Gastrocnemius medialis (tissue), 4 donors: ENCODE data around the gene OR2A42. TPM values are rescaled to one million over a fixed set of nuclear protein-coding genes. Genes with fewer than 3 reads are reported as not detected.
"Not testable (repeated sequence)": the region's sequence is repeated elsewhere in the genome, so short reads cannot be mapped to it uniquely, and the experiment has no call there.

ENCODE experiments used
- ATAC-seq, 2 donors: fragments of 150-250 bp; one replicate each; pipeline ENCODE4 v1.9.1; 2016
- DNase-seq, 2 donors: peaks; one replicate each; pipeline ENCODE4 v3.0.0-alpha.2; 2019
- H3K27ac ChIP-seq, 4 donors: fragments of 200-600 bp; sonication (generic); 1 replicate in 1 of 4; 2 replicates in 3 of 4; pipeline ENCODE4 v1.5.1; 2016 to 2018; ENCODE audit warnings: mild to moderate bottlenecking in 2 of 4, moderate library complexity in 1 of 4
- H3K27me3 ChIP-seq, 3 donors: fragments of 200-600 bp; sonication (generic) in 2 of 3; 1 replicate in 1 of 3; 2 replicates in 2 of 3; pipeline versions ENCODE4 v1.5.1 to v1.6.0; 2016 to 2019; ENCODE audit warnings: mild to moderate bottlenecking in 1 of 3, moderate library complexity in 1 of 3
- H3K36me3 ChIP-seq, 2 donors: fragments of 200-600 bp; sonication (generic) in 1 of 2; one replicate each; pipeline ENCODE4 v1.5.1; 2017 to 2018
- H3K4me1 ChIP-seq, 2 donors: fragments of 200-600 bp; sonication (generic) in 1 of 2; one replicate each; pipeline ENCODE4 v1.5.1; 2016 to 2017; ENCODE audit warnings: mild to moderate bottlenecking in 2 of 2
- H3K4me3 ChIP-seq, 4 donors: fragments of 200-600 bp; sonication (generic) in 3 of 4; 1 replicate in 1 of 4; 2 replicates in 3 of 4; pipeline ENCODE4 v1.5.1; 2016 to 2019; ENCODE audit warnings: mild to moderate bottlenecking in 2 of 4
- H3K9me3 ChIP-seq, 3 donors: fragments of 200-600 bp; sonication (generic) in 2 of 3; 1 replicate in 1 of 3; 2 replicates in 2 of 3; pipeline ENCODE4 v1.5.1; 2016 to 2019
- in situ Hi-C, 4 donors: fragments of 200-750 bp; cut with MboI; loops; one replicate each; pipeline versions ENCODE4 v1.15.0 to v1.8.0; 2017; ENCODE audit warnings: low sequenced_read_pairs in 4 of 4
- intact Hi-C: fragments of 100-400 bp; cut with DNase I; formaldehyde crosslinking; loops from one replicate; pipeline ENCODE4 v1.15.1; 2023; ENCODE audit warnings: low total_unique reads
- total RNA-seq, 4 donors: library from RNA; depleted of rRNA; stranded (reverse); fragments of >200 nt; gene quantifications; one replicate each; pipeline versions ENCODE4 v1.1.0 to v1.2.3, GENCODE V29; 2016

Gene OR2A42, protein sequence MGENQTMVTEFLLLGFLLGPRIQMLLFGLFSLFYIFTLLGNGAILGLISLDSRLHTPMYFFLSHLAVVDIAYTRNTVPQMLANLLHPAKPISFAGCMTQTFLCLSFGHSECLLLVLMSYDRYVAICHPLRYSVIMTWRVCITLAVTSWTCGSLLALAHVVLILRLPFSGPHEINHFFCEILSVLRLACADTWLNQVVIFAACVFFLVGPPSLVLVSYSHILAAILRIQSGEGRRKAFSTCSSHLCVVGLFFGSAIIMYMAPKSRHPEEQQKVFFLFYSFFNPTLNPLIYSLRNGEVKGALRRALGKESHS
- under 1 TPM in 1 of 4 donors, not detected in 3; 0.33 TPM for total RNA-seq

DNA sequence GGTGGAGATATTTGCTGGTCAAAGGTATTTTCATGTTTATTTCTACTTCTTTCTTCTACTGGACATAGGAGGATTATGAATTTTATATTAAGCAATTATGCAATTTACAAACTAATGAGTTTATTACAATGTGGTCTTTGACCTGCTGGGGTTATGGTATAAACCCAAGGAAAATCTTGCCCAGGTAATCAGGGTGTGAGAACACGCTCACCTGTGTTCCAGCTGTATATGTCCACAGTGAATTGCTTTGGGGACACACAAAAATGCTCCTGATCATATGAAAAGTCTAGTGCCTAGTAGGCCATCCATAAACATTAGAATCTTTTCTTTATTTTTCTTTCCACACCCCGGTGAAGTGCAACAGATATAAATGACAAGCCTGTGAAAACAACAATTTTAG, at the start of gene OR2A42:
OR2A42 (minus strand) TSS at position 241 of the 400 bp plus-strand sequence. CDS start 6,762 bp downstream, outside the sequence.
- intact Hi-C loops, in situ Hi-C loops, H3K4me1 ChIP-seq, H3K36me3 ChIP-seq, H3K27ac ChIP-seq, H3K4me3 ChIP-seq, H3K9me3 ChIP-seq, DNase-seq, ATAC-seq, H3K27me3 ChIP-seq: not testable (repeated sequence)

DNA sequence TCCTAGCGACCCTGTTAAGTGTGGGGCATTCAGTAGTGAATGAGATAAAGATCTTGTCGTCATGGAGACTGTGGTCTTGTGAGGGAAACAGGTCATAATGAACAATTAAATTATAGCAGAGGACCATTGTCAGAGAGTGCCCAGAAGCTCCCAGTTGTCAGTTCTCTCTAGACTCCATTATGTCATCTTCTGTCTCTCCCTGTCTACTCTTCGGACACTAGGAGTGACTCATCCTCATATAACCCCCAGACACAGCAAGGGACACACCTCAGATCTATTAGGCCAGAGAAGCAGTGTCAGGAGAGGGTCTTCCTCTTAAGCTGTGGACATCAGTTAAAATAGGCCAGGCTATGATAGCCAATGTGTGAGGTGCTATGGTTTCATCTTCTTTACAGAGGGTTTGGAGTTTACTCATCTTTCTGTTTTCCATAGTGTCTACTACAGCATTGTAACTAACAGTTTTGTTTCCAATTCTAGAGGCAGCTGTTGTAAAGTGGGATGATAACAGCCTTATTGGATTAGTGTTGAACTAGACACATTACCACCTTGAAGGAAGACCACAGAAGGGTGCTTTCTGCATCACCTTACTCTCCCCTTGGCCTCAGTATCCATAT, 47.9 kb upstream of the OR2A42 start:
- H3K27ac ChIP-seq, intact Hi-C loops, DNase-seq, H3K9me3 ChIP-seq, H3K36me3 ChIP-seq, H3K4me1 ChIP-seq, H3K27me3 ChIP-seq, ATAC-seq, H3K4me3 ChIP-seq, in situ Hi-C loops: not testable (repeated sequence)

DNA sequence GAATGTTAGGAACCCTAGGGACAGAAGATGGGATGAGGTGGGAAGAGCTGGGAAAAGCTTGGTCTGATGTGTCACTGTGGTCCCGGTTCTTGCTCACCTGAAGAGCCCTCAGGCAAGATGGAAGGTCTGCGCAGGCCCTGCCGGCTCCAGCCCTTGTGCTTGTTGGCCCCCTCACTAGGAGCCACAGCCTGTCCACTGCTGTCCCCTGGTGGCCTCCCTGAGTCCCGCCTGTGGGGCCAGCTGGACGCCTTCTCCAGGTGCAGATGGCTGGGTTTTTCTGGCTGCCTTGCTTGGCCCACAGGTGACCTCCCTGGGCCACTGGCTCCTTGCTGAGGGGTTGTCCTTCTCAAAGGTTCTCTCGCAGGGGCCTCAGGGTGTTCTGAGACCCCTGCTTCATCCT, 44.3 kb upstream of the OR2A42 start:
- H3K9me3 ChIP-seq, H3K4me1 ChIP-seq, H3K27ac ChIP-seq, H3K36me3 ChIP-seq, DNase-seq, intact Hi-C loops, H3K27me3 ChIP-seq, ATAC-seq, H3K4me3 ChIP-seq, in situ Hi-C loops: not testable (repeated sequence)

DNA sequence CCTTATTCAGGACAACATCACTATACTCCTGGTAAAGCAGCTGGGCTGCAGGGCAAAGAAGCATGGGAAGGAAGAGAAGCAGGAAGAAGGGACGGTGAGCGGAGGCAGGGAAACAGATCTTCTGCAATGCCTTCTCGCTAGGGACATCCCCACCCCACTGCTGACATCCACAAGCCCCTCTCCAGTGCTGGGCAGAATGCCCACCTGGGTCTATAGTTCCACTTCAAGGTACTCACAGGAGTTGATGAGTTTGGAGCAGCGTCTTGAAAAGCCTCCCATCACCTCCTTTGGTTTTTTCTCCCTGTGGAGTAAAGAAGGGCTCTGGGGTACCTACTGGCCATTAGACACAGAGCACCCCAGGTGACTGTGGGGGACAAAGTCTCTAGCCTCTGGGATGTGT, 43.1 kb upstream of the OR2A42 start:
- H3K4me1 ChIP-seq, ATAC-seq, intact Hi-C loops, H3K4me3 ChIP-seq, H3K27ac ChIP-seq, H3K36me3 ChIP-seq, H3K9me3 ChIP-seq, DNase-seq, H3K27me3 ChIP-seq, in situ Hi-C loops: not testable (repeated sequence)

DNA sequence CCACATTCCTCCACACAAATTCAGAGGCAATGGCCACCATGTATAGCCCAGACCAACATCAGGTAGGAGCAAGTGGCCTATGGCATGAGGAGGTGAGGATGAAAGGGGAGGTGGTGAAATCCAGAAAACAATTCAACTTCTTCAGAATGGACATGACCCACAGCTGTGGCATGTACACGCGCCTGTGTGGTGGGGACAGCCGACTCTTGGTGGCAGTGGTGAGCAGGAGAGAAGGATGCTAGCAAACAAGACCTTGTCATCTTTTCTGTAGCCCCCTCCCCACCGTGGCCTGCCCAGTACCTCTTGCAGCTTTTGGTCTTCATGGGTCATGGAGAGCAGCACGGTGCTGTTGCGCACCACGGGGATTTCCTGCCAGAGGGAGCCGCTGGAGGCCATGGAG, 42.6 kb upstream of the OR2A42 start:
- intact Hi-C loops, in situ Hi-C loops: not testable (repeated sequence)

DNA sequence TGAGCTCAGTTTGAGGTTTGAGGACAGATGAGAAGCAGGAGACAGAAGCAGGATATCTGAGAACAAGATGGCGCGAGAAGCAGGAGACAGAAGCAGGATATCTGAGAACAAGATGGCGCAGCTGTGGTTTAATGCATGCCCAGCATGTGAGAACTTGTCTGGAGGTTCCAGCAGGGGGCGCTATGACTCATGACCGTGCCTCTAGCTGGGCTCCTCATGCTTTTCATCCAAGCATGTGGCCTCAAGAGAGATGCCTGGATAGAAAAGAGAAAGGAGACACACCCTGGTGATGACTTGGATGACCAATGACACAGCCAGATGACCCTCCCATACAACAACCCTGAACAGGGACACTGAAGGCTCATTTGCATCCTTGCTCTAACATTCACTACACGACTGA, 40.6 kb upstream of the OR2A42 start:
- H3K4me1 ChIP-seq, H3K36me3 ChIP-seq, intact Hi-C loops, H3K27ac ChIP-seq, H3K9me3 ChIP-seq, in situ Hi-C loops, DNase-seq, H3K4me3 ChIP-seq, ATAC-seq, H3K27me3 ChIP-seq: not testable (repeated sequence)

More for the DNA sequence above, 42.6 kb upstream of the OR2A42 start:
- not testable (repeated sequence) for H3K9me3 ChIP-seq, H3K36me3 ChIP-seq, H3K4me1 ChIP-seq, DNase-seq, ATAC-seq, H3K4me3 ChIP-seq, H3K27ac ChIP-seq, H3K27me3 ChIP-seq

DNA sequence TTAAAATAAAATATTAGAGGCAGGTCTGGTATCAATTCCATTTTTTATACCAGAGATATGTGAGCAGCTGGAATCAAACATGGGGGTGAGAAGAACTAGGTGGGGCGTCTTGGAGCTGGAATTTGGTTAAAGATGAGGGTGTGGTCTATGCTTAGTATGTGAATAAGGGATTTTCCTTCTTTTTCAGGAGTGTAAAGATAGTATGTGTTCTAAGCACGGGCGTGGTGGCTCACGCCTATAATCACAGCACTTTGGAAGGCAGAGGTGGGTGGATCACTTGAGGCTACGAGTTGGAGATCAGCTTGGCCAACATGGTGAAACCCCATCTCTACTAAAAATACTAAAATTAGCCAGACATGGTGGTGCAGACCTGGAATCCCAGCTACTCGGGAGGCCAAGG, 35.9 kb upstream of the OR2A42 start:
- intact Hi-C loops, H3K36me3 ChIP-seq, ATAC-seq, H3K4me1 ChIP-seq, DNase-seq, in situ Hi-C loops, H3K27me3 ChIP-seq, H3K4me3 ChIP-seq, H3K27ac ChIP-seq, H3K9me3 ChIP-seq: not testable (repeated sequence)

DNA sequence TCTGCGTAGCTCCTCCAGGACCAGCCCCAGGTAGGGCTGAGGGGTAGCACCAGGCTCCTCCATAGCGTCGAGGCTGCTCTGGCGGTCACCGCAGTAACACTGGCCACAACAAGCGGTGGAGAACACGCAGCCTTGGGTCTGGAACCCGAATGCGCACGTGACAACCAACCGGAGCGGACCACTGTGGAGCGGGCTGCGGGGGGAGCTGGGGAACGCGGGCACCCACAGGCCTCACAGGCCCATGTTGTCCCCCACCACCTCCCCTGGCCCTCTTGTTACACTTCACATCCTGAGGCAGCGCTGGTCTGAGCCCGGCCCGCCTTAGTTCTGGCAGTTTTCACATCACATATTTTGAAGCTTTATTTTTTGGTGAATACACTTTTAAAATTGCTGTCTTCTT, 29.8 kb upstream of the OR2A42 start, which contains the start of gene CTAGE8:
CTAGE8 (minus strand) TSS at position 101 of the 400 bp plus-strand sequence; CDS start at position 63, 38 bp downstream.
- H3K27ac ChIP-seq, intact Hi-C loops, DNase-seq, H3K36me3 ChIP-seq, H3K27me3 ChIP-seq, H3K4me3 ChIP-seq, H3K4me1 ChIP-seq, in situ Hi-C loops, ATAC-seq, H3K9me3 ChIP-seq: not testable (repeated sequence)

DNA sequence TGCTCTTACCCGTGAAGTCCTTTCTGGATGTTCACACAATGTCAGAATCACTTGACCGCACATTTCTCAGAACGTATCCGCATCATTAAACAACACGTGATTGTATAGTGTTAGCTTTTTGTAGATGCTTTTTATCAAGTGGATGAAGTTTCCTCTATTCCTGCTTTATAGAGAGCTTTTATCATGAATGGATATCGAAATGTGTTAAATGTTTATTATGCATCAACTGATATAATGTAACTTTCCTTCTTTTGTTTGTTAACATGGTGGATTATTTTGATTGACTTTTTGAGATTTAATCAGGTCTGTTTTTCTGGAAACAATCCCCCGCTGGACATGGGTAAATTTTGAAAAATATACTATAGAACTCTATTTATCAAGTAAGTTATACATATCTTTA, 25.3 kb upstream of the OR2A42 start, which contains the start of gene OR2A7:
OR2A7 (minus strand) TSS at position 101 of the 400 bp plus-strand sequence. CDS start 5,164 bp downstream, outside the sequence.
- intact Hi-C loops, result not testable (repeated sequence)

DNA sequence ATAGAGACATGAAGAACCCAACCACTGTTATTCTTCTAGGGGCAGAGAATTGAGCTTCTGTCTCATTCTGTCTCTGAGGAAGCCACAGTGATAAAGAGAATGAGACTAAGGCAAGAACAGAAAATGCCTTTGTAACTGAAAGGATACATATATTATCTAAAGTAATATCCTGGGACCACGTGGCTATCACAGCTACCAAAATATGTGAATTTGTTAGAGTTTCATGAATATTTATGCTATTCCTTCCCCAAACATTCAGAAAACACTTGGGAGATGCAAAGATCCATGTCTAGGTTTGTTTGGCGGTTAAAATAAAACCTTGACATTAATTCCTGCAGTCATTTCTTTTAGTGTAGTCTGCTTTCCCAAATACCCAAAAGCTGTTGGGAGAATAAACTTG, 22.7 kb upstream of the OR2A42 start:
- H3K36me3 ChIP-seq, intact Hi-C loops, DNase-seq, H3K4me1 ChIP-seq, ATAC-seq, H3K27me3 ChIP-seq, H3K9me3 ChIP-seq, in situ Hi-C loops, H3K4me3 ChIP-seq, H3K27ac ChIP-seq: not testable (repeated sequence)

More for the DNA sequence above, 25.3 kb upstream of the OR2A42 start, which contains the start of gene OR2A7:
- DNase-seq, H3K9me3 ChIP-seq, ATAC-seq, H3K36me3 ChIP-seq, H3K27me3 ChIP-seq, H3K4me3 ChIP-seq, H3K27ac ChIP-seq, H3K4me1 ChIP-seq, in situ Hi-C loops: not testable (repeated sequence)

DNA sequence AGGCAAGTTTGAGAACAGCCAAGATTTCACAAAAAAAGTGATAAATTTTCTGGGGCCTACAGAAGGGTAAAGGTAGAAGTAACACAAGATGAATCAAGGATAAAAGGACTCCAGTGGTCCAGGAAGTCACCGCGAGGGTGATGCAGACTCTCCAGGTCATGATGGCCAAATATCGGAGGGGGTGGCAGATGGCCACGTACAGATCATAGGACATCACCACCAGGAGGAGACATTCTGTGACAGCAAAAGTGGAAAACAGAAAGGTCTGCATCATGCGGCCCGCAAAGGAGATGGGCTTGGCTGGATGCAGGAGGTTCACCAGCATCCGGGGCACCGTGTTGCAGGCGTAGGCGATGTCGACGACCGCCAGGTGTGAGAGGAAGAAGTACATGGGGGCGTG, 19.7 kb upstream of the OR2A42 start:
- H3K27me3 ChIP-seq, H3K4me1 ChIP-seq, H3K36me3 ChIP-seq, intact Hi-C loops, H3K9me3 ChIP-seq, H3K4me3 ChIP-seq, DNase-seq, H3K27ac ChIP-seq, in situ Hi-C loops, ATAC-seq: not testable (repeated sequence)
